Ovary (tissue), 9 donors: Measurements from ENCODE around the gene DTNBP1. TPM values are rescaled to one million over a fixed set of nuclear protein-coding genes. Genes with fewer than 3 reads are reported as not detected.

Source experiments
- DNase-seq, 5 donors: peaks; one replicate each; pipeline ENCODE4 v3.0.0-alpha.2; 2019 to 2020
- H3K27ac ChIP-seq, 2 donors: fragments of 200-600 bp; one replicate each; pipeline versions ENCODE4 v1.5.1 to v1.8.0; 2019 to 2022
- H3K27me3 ChIP-seq: fragments of 200-600 bp; one replicate; pipeline ENCODE4 v1.8.0; 2022
- H3K36me3 ChIP-seq: fragments of 200-600 bp; sonication (generic); one replicate; pipeline ENCODE4 v1.5.1; 2019
- H3K4me1 ChIP-seq: one replicate; pipeline ENCODE4 v1.8.1; 2013; ENCODE audit warnings: mild to moderate bottlenecking, moderate library complexity; ENCODE audit not compliant: insufficient read depth
- H3K4me3 ChIP-seq: fragments of 200-600 bp; sonication (generic); one replicate; pipeline ENCODE4 v1.5.1; 2017
- H3K9me3 ChIP-seq, 2 donors: fragments of 200-600 bp in 1 of 2; sonication (generic) in 1 of 2; one replicate each; pipeline versions ENCODE4 v1.5.1 to v1.8.1; 2013 to 2019; ENCODE audit warnings: mild to moderate bottlenecking in 1 of 2, moderate library complexity in 1 of 2
- EP300 ChIP-seq: sonication (generic); formaldehyde crosslinking; IDR thresholded peaks from one replicate; pipeline ENCODE4 v1.6.1; 2017; ENCODE audit warnings: antibody characterized with exemption
- POLR2A ChIP-seq: fragments of 450-650 bp; IDR thresholded peaks from one replicate; pipeline ENCODE4 v1.6.1; 2017; ENCODE audit warnings: antibody characterized with exemption, mild to moderate bottlenecking, moderate library complexity
- WGBS, 3 donors: extraction: QIAGEN DNeasy Blood & Tissue Kit in 1 of 3; methylation state at CpG; one replicate each; pipeline versions ENCODE4 v1.1.5 to v1.1.7; 2013 to 2017; 5-methylcytosine and 5-hydroxymethylcytosine counted together
- intact Hi-C, 4 donors: fragments of 100-400 bp; cut with DNase I; formaldehyde crosslinking; loops; one replicate each; pipeline versions ENCODE4 v1.11.0 to v1.15.1; 2022 to 2023
- polyA plus RNA-seq, 2 donors: library from polyadenylated mRNA; stranded (reverse); fragments of 200-250 nt in 1 of 2; fragments of 350-450 nt in 1 of 2; fragmentation: Illumina TruSeq in 1 of 2; extraction: RNeasy Lipid Tissue Mini Kit (QIAGEN cat#74804) in 1 of 2; gene quantifications; one replicate each; pipeline ENCODE4 v1.2.3, GENCODE V29; 2013 to 2014
- total RNA-seq, 7 donors: library from RNA; depleted of rRNA in 2 of 7; stranded (reverse); fragments of >200 nt in 2 of 7; fragmentation: NEBNext Ultra II Directional in 3 of 7; extraction: Animal tissue kit (Norgen Biotek cat#: 25700) in 3 of 7; gene quantifications; one replicate each; pipeline versions ENCODE4 v1.1.0 to v1.2.4, GENCODE V29; 2016 to 2023
- TF ChIP-seq, protein P1 (sequence below), 3 donors: fragments of 450-650 bp in 2 of 3; fragments of 200-600 bp in 1 of 3; IDR thresholded peaks; one replicate each; pipeline versions ENCODE4 v1.5.1 to v1.8.0; 2016 to 2022; ENCODE audit warnings: antibody characterized with exemption in 3 of 3, mild to moderate bottlenecking in 1 of 3
- donor health status: DM: no; HTN: no; CAD: no; lungs with moderate emphysema.
- donor health status: DM: no; HTN: no; CAD: no.
- donor health status: Bipolar disorder and iron deficiency.
- donor health status: DM: yes; HTN: yes; CAD: no.
- donor health status: DM: no; HTN: no; CAD: no.
- donor health status: DM: yes; HTN: yes; CAD: no.

The DTNBP1 gene
- total and polyA plus RNA-seq, 9 donors: 11.0 to 21.4 (median 15.6) TPM

DNA sequence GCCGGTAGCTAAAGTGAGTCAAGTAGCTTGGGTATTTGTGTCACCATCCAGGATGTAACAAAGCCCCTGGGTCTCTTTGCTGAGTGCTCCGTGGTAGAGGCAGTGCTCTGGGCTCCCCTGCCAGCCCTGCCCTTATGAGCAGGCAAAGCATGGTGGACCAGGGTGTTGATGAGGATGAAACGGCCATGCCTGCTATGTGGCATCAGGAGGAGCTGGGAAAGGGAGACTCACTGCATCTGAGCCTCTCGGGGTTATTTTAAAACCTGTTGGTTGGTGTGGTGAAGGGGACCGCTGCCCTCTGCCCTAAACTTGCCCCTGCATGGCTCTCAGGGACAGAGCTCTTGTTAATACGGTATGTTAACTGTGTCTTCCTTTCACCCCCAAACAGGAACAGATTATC is 143.1 kb downstream of the DTNBP1 start:
- DNase-seq: no peak
- H3K36me3 ChIP-seq: no peaks in the 10 kb centered on the region
- intact Hi-C loops: loop anchor here in 1 of 4 donors (10.0 kb wide), 1 partner anchor 105 kb away; no protein-coding TSS in a partner anchor

DNA sequence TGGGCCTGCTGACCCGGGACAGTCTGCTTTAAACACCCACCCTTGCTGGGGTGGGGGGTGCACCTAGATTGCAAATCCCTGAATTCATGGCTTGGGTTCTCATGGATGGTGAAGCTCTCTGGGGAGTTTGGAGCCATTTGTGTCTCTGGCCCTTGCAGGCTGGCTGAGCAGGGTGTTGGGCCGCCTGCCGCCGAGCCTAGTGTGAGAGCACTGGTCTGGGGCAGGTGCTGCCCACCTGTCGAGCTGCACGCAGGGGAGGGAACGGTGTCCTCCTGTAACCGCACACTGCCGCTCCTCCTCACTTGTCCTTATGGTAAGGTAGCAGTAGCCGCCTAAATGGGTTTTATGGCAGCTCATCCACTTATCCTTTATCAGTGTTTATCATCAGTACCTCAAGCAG is 143.9 kb downstream of the DTNBP1 start:
- no peak for DNase-seq
- no peaks in the 10 kb centered on the region for H3K36me3 ChIP-seq
- H3K27ac ChIP-seq: no peak overlapping the region
- 96 to 99% (median 96%) methylated on average over 10 of the region's 10 CpGs for WGBS, 3 donors
- TF ChIP-seq, protein P1, sequence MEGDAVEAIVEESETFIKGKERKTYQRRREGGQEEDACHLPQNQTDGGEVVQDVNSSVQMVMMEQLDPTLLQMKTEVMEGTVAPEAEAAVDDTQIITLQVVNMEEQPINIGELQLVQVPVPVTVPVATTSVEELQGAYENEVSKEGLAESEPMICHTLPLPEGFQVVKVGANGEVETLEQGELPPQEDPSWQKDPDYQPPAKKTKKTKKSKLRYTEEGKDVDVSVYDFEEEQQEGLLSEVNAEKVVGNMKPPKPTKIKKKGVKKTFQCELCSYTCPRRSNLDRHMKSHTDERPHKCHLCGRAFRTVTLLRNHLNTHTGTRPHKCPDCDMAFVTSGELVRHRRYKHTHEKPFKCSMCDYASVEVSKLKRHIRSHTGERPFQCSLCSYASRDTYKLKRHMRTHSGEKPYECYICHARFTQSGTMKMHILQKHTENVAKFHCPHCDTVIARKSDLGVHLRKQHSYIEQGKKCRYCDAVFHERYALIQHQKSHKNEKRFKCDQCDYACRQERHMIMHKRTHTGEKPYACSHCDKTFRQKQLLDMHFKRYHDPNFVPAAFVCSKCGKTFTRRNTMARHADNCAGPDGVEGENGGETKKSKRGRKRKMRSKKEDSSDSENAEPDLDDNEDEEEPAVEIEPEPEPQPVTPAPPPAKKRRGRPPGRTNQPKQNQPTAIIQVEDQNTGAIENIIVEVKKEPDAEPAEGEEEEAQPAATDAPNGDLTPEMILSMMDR (IDR thresholded peaks at IDR 0.05): no peak
- TF ChIP-seq POLR2A (no peak), EP300 (no peak)
- no peaks in the 10 kb centered on the region for H3K4me1 ChIP-seq
- intact Hi-C loops: loop anchor here in 1 of 4 donors (10.0 kb wide), 1 partner anchor 106 kb away; no protein-coding TSS in a partner anchor
- no peaks in the 10 kb centered on the region for H3K9me3 ChIP-seq
- no peak overlapping the region for H3K4me3 ChIP-seq
- H3K27me3 ChIP-seq: no peaks in the 10 kb centered on the region

More for the DNA sequence above, 143.1 kb downstream of the DTNBP1 start:
- H3K9me3 ChIP-seq: no peaks in the 10 kb centered on the region
- H3K27ac ChIP-seq: no peak overlapping the region
- WGBS, 3 donors: 89 to 93% (median 91%) methylated on average over 6 of the region's 6 CpGs
- no peaks in the 10 kb centered on the region for H3K4me1 ChIP-seq
- no peaks in the 10 kb centered on the region for H3K27me3 ChIP-seq
- TF ChIP-seq, protein P1 (IDR thresholded peaks at IDR 0.05): no peak
- TF ChIP-seq POLR2A: no peak
- TF ChIP-seq EP300: no peak
- H3K4me3 ChIP-seq: no peak overlapping the region

DNA sequence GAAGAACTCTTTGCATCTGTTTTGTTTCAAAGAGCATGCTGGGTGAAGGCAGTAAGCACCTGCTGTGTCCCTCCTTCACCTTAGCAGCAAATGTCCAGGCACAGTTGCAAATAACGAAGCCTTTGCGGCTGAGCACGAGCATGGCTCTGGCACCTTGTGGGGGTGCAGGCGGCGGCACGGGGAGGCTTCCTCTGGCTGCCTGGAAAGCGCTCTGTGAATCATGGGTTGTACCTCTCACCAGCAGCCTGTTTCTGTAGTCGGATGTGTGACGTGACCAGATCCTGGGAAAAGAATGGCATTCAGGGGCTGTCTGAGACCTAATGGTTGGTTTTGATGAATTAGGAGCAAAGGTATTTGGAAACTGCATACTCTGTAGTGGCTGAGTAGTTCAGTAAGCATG is 144.8 kb downstream of the DTNBP1 start:
- H3K4me1 ChIP-seq: no peaks in the 10 kb centered on the region
- no peaks in the 10 kb centered on the region for H3K27me3 ChIP-seq
- WGBS, 3 donors: 96 to 99% (median 97%) methylated on average over 8 to 9 of the region's 9 CpGs
- no peak for DNase-seq
- intact Hi-C loops: loop anchor here in 1 of 4 donors (10.0 kb wide), 1 partner anchor 107 kb away; no protein-coding TSS in a partner anchor
- no peaks in the 10 kb centered on the region for H3K9me3 ChIP-seq
- no peak overlapping the region for H3K4me3 ChIP-seq
- no peak overlapping the region for H3K27ac ChIP-seq
- TF ChIP-seq, protein P1 (IDR thresholded peaks at IDR 0.05): no peak
- no peak for TF ChIP-seq POLR2A
- TF ChIP-seq EP300: no peak
- H3K36me3 ChIP-seq: no peaks in the 10 kb centered on the region

- H3K27ac ChIP-seq: no peak overlapping the region
- H3K36me3 ChIP-seq: no peaks in the 10 kb centered on the region
- TF ChIP-seq, protein P1 (IDR thresholded peaks at IDR 0.05): no peak
- TF ChIP-seq POLR2A: no peak
- TF ChIP-seq EP300: no peak
- DNase-seq: no peak
- 96 to 98% (median 96%) methylated on average over 11 of the region's 11 CpGs for WGBS, 3 donors
- intact Hi-C loops: loop anchor here in 1 of 4 donors (10.0 kb wide), 1 partner anchor 107 kb away; no protein-coding TSS in a partner anchor
- no peaks in the 10 kb centered on the region for H3K9me3 ChIP-seq
- no peaks in the 10 kb centered on the region for H3K4me1 ChIP-seq
- H3K4me3 ChIP-seq: no peak overlapping the region
- H3K27me3 ChIP-seq: no peaks in the 10 kb centered on the region
Observed at GRCh38 chr6:15517600-15517999, 145.2 kb downstream of the DTNBP1 start.
